Posterior vena cava (tissue), 2 donors: ENCODE data around the gene CAPS. TPM values are rescaled to one million over a fixed set of nuclear protein-coding genes. Genes with fewer than 3 reads are reported as not detected.
A peak's percentile ranks its signal among the peaks of the same experiment; 100 is the strongest.

ENCODE experiments used
- DNase-seq: peaks from one replicate; pipeline ENCODE4 v3.0.0-alpha.2; 2020; ENCODE audit warnings: low spot score
- intact Hi-C, 2 donors: fragments of 100-400 bp; cut with DNase I; formaldehyde crosslinking; loops; one replicate each; pipeline versions ENCODE4 v1.14.1 to v1.14.2; 2022 to 2023
- total RNA-seq, 2 donors: library from RNA; stranded (reverse); fragmentation: NEBNext Ultra II Directional; extraction: Animal tissue kit (Norgen Biotek cat#: 25700); gene quantifications; one replicate each; pipeline ENCODE4 v1.2.1, GENCODE V29; 2021
- donor health status: DM: yes; HTN: yes; CAD: no.
- donor health status: DM: yes; HTN: yes; CAD: no.

The CAPS gene
- total RNA-seq, 2 donors from 2014 or later = 3.8 to 8.5 TPM

DNA sequence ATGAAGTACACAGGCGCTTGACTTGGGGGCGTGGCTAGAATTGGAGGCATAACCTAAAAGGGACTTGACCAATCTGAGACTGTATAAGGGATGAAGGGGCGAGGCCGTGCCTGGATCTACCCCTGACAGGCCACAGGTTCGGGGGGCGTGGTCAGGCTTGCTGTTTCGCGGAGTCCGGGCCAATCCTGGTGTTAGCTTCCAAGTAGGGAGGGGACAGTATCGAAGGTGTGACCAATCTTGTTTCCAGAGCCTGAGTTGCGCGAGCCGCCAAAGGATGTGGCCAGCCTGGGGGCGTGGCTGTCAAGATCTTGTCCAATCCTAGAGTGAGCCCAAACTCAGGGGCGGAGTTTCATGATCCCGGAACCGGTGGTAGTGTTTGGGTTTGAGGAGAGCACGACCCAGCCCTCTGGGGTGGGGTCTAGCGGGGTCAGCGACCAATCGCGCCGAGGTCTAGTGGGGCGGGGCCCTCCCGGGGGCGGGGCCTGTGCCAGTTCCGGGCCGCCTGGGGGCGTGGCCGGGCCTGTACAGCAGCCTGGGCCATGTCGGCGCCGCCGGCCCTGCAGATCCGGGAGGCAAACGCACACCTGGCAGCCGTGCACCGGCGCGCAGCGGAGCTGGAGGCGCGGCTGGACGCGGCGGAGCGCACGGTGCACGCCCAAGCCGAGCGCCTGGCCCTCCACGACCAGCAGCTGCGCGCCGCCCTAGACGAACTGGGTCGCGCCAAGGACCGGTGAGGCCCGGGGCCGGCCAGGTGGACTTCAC is 9.5 kb upstream of the CAPS start, which contains the start of gene VMAC:
Gene VMAC (plus strand): TSS at position 521 of the 762 bp plus-strand sequence. CDS start 19 bp downstream, at position 540.
- intact Hi-C loops = no loop called here
- peak; percentile 100 for DNase-seq

DNA sequence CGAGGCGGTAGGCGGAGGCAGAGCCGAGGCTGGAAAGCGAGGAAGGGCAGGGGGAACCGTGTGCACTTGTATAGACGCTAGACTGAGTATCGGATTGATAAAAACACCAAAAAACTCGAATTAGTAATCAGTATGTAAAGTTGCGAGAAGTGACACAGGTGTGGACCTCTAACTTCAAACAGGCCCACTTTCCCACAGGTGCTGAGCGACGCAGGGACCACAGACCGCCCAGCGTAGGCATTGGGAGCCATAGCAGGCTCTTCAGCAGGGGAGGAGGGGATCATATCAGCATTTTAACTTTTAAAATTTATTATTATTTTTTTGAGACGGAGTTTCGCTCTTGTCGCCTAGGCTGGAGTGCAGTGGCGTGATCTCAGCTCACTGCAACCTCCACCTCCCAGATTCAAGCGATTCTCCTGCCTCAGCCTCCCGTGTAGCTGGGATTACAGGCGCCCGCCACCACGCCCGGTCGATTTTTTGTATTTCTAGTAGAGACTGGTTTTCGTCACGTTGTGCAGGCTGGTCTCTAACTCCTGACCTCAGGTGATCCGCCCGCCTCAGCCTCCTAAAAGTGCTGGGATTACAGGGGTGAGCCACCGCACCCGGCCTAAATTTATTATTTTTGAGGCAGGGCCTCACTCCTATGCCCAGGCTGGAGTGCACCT is 8.8 kb upstream of the CAPS start:
- no peak for DNase-seq
- intact Hi-C loops = no loop called here

DNA sequence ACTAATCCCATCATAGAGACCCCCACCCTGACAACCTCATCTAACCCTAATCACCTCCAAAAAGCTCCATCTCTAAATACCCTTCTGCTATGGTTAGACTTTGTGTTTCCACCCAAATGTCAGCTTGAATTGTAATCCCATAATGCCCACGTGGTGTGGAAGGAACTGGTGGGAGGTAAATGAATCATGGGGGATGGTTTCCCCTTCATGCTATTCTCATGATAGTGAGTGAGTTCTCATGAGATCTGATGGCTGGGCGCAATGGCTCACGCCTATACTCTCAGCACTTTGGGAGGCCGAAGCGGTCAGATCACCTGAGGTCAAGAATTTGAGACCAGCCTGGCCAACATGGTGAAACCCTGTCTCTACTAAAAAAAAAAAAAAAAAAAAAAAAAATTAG is 6.8 kb upstream of the CAPS start:
- DNase-seq = no peak
- intact Hi-C loops = no loop called here

DNA sequence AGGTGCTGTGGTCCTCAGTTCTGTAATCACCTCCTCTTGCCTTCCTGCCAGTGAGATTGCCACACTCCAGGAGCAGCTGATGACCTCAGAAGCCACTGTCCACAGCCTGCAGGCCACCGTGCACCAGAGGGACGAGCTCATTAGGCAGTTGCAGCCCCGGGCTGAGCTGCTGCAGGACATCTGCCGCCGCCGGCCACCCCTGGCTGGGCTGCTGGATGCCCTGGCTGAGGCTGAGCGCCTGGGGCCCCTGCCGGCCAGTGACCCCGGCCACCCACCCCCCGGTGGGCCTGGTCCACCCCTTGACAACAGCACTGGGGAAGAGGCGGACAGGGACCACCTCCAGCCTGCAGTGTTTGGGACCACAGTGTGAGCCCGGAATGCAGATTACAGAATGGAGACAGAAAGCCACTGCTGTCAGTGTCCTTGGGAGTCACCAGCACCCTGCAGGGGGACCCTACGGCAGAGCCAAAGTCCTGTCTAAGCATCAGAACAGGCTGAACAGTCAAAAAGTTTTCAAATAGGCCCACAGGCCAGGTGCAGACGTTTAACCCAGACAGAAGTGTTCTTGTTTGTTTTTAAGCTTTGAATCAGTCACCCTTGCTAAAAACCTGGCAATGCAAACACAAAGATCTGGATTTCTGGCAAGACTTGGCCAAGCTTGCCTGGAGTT is 5.1 kb upstream of the CAPS start:
- intact Hi-C loops = no loop called here
- DNase-seq = no peak

DNA sequence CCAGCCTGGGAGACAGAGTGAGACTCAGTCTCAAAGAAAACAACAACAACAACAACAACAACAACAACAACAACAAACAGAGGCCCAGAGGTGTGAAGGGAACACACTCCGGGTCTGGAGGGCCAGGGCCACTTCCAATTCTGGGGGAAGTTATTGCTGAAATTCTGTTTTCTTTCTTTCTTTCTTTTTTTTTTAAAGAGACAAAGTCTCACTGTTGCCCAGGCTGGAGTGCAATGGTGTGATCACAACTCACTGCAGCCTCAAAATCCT is 3.5 kb upstream of the CAPS start:
- intact Hi-C loops = no loop called here

DNA sequence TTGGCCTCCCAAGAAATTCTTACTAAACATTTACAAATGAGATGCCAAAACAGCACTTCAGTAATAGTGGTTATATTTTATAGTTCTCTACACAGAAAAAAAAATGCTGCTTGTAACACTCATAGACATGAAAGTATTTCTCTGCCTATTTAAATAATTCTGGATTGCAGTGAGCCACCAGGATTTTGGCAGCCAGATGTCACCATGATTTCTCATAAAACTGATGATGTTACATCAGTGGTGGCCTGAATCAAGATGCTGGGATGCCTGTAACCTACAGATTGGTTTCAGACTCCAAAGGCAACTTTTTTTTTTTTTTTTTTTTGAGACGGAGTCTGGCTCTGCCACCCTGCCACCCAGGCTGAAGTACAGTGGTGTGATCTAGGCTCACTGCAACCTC is 2.7 kb upstream of the CAPS start:
- intact Hi-C loops = no loop called here
- no peak for DNase-seq

More for the DNA sequence above, 3.5 kb upstream of the CAPS start:
- DNase-seq = no peak

DNA sequence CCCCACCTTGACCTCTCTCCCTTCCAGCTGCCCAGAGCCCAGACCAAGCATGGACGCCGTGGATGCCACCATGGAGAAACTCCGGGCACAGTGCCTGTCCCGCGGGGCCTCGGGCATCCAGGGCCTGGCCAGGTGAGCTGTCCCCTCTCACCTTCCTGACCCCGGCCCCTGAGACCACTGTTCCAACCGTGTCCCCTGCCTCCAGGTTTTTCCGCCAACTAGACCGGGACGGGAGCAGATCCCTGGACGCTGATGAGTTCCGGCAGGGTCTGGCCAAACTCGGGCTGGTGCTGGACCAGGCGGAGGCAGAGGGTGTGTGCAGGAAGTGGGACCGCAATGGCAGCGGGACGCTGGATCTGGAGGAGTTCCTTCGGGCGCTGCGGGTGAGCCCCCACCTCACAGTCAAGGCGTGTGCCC is 312 bp downstream of the CAPS start:
- intact Hi-C loops = no loop called here
- no peak for DNase-seq

DNA sequence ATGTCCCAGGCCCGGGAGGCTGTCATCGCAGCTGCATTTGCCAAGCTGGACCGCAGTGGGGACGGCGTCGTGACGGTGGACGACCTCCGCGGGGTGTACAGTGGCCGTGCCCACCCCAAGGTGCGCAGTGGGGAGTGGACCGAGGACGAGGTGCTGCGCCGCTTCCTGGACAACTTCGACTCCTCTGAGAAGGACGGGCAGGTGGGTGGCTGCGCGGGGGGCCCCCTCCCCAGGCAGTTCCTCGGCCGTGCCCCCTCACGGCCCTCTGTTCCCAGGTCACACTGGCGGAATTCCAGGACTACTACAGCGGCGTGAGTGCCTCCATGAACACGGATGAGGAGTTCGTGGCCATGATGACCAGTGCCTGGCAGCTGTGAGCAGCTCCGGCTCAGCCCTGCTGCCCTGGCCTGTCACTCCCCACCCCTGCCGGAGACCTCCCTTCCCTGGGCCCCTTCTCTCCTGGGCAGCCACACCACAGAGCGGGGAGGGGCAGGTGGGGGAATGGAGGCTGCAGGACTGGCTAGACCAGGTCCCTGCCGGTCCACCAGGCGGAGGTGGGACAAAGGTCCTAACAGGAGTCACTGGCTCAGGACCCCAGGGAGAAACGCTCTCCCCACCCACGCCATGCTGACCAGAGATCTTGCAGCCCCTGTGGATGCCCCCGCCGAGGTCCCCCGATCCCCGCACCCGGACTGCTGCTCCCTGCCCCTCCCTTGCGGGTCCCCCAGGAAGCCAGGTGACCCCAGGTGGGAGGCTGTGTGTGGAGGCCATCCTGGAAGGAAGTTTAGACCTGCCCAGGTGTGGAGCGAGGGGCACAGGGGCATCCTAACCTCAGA is 1.1 kb downstream of the CAPS start:
- intact Hi-C loops = no loop called here
- no peak for DNase-seq

DNA sequence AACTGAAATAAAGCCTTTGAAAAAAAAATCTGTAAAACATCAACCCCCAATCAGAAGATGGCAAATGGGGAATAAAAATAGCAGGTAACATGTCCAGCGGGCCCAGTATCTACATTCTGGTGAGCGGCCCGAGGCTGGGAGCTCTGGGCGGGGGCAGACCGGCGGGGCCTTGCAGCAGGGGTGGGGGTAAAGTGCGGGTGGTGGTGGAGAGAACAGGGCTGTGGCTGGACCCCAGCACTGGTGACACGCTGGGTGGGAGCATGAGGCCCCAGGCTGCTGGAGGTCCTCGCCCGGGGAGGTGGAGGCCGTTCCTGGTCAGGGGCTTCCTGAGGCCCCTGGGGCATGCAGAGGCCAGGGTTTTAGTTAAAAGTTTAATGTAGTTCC is 1.7 kb downstream of the CAPS start:
- no peak for DNase-seq
- intact Hi-C loops = no loop called here

DNA sequence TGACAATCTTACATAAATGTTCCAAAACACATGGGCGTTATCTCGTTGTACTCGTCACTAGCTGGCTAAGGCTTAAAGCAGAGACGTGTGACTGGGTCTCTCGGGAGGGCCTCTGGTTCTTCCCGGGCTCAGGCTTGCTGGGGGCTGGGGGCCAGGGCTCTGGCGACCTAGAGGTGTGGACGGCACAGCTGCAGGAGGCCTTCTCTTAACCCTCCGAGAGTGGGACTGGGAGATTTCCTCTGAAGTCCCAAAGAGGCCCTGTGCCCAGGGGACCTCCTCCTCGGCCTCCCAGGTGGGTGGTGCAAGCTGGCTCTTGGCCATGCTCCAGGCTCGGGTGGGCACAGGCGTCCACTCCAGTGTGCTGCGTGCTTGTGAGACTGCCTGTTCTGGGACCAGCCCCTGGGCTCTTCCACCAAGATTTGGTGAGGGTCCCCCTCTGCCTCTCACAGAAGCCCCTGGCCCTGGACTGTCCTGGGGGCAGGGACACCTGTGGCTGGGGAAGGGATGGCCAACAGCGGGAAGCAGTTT is 2.2 kb downstream of the CAPS start:
- intact Hi-C loops = no loop called here
- no peak for DNase-seq

DNA sequence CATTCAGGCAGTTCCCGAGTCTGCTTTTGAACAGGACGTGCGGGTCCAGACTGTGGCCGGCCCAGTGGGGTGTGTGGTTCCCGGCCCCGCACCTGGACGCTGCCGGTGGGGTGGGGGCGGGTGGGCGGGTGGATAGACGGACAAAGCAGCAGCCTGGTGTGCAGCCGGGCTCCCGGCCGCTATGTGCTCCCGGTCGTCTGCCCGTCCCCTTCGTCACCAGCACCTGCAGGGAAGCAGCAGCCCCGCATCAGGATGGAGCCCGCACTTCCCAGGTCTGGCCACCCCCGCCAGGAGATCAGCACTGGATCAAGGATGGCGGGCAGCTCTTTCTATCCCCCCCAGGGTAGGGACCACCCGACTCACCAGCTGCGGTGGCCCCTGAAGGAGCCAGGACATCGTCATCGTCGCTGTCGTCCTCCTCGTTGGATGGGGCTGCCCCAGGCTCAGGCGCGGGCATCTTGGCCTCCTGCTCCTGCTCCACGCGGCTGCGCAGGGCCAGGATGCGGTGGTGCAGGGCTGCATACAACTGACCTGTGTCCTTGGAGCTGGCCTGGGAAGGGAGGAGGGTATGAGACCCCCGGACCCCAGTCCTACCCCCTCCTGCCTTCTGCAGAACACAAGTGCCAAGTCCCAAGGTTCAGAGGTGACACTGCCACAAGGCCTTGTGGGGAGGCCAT is 3.5 kb downstream of the CAPS start:
- DNase-seq = no peak
- intact Hi-C loops = no loop called here

DNA sequence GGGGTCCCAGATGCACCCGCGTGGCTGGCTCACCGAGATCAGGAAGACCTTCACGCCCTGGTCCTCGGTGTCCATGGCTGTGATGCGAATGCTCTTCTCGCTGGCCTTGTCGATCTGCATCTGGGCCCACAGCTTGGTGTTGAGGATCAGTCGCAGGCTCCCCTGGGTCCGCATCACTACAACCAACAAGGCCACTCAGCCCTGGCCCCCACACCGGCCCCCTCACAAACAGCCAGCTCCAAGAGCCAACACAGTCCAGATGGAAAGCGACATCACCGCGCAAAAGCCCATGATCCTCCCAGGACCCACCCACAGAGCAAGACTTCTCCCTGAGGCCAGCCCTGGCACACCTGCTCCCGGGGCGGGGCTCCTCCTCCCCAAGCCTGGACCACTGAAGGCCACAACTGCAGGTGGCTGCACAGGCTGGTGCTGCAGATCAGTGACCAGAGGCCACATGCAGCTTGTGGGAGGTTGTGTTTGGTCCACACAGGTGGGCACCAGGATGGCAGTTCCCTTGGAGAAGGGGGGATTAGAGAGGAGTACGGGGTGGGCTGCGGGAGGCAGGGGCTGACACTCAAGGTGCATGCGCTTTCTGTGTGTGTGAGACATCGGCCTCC is 4.5 kb downstream of the CAPS start:
- no peak for DNase-seq
- intact Hi-C loops = no loop called here

DNA sequence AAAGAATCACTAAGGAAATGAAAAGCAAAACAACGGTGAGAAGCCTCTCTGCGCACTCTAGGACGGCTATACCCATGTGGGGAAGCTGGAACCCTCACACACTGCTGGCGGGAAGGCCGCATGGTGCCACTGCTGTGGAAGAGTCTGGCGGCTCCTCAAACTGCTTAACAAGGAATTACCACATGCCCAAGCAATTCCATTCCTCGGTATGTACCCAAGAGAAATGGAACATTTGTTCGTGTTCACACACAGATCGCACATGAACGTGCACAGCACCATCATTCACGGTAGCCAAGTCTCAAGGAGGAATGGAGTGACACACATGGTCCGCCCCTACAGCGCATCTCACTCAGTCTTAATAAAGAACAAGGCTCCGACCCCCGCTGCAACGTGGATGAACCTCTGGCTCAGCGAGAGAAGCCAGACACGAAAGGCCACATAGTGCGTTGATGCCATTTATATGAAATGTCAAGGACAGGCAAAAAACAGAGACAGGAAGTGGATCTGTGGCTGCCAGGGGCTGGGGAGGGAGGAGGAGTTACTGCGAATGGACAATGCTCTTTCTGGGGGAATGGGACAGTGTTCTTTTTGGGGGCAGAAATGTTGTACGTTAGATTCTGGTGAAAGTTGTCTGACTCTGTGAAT is 7.6 kb downstream of the CAPS start:
- no peak for DNase-seq
- intact Hi-C loops = no loop called here

DNA sequence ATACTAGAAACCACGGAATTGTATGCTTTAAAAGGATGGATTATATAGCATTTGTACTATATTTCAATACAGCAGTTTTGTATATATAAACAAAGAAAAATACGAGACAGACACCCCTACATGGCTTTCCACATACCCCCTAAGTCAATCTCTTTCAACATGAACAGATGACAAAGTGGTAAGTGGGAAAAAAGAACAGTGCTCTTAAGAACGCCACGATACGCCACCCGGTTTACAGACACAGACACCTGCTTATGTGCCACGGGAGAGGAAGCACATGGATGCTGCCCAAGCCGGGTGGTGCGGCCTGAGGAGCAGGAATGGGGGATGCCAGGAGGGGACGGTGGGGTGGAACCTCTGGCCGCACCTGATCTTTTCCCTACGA is 8.1 kb downstream of the CAPS start:
- intact Hi-C loops = no loop called here
- DNase-seq = no peak

DNA sequence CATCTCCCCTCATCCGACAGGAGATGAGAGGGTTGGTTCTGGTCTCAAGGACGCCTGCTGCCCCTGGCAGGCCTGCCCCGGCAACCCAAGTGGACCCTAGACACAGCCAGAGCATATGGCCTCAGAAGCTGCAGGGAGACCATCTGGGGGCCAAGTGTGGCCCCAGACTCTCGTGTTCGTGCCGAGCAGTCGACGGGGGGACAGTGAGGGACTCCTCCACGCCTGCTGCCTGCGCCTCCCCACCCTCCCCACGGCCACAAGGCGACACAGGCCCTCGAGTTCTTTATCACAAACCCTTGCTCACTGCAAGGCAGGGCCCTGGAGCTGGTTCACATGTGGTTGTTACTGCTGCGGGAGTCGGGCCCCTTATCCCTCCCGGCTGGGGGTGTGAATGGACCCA is 9.3 kb downstream of the CAPS start:
- intact Hi-C loops = no loop called here

DNA sequence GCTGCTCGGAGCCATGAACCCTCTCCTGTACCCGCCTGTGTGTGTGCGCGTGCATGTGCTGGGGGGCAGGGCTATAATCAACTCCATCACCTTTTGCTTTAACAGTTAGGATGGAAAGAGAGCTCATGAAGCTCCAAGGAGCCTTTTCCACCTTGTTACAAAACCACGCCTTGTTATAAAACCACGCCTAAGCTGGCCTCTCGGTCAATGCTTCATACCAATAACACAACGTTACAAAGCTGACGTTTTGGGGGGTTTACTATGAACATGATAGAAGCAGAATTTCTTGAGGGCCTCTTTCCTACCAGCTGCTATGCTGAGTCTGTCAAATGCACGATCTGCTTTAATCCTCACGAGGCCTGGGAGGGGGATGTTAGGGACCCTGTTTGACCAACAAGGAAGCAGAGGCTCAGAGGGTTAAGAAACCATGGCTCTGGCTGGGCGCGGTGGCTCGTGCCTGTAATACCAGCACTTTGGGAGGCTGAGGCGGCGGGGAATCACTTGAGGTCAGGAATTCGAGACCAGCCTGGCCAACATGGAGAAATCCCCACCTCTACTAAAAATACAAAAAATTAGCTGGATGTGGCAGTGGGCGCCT is 11.9 kb downstream of the CAPS start:
- intact Hi-C loops = no loop called here
- DNase-seq = no peak

More for the DNA sequence above, 9.3 kb downstream of the CAPS start:
- no peak for DNase-seq

DNA sequence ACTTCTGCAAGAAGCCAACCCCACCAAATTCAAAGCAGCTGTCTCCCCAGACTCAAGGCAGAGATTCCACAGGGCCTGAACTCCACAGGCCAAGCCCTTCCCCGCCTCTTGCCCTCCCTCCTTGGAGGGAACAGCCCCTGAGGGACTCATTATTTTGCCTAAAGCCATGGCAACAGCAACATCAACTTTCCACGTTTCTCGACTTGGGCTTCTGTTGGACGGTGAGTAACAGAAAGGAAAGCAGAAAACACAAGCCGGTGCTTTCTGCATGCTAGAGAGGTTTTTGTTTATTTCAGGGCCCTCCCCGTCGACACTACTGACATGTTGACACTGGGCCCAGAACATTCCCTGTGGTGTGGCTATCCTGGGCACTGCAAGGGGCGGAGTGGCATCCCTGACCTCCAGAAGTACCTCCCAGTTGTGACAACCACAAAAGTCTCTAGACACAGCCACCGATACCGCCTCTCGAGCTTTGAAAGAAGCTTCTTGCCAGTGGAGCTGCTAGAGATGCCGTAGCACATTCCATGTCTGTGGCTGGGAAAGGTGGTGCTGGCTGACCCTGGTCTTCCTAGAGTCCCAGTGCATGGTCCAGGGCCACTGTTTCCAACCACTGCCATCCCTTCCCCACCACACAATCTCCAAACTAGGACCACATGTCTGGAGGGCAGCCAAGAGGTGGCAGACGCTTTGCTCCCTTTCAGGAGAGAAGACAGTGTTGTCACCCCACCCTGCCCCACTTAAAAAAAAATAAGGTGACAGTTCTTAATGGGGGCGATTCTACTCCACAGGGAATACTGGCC is 12.8 kb downstream of the CAPS start:
- peak; percentile 90 for DNase-seq
- intact Hi-C loops = no loop called here
